ENCODE results near the gene POLA2. TPM values are rescaled to one million over a fixed set of nuclear protein-coding genes. Genes with fewer than 3 reads are reported as not detected.
A peak's percentile ranks its signal among the peaks of the same experiment; 100 is the strongest.

The POLA2 gene
- total RNA-seq, 1 experiment from 2014 or later: 39.0 TPM

- Histone ChIP-seq H3K27me3 (ENCODE audit: control insufficient read depth, insufficient read depth, low read length) (no peaks in the 10 kb centered on the region), H3K36me3 (ENCODE audit: control insufficient read depth, insufficient read depth, low read length) (peaks cover 5% of the 10 kb centered on the region; the same call in 1 of the 2 replicates), H3K27ac (ENCODE audit: low read length) (no peak overlapping the region), H3K4me1 (ENCODE audit: control insufficient read depth, insufficient read depth, low read length) (peaks cover 18% of the 10 kb centered on the region; the same call in 1 of the 2 replicates), H3K4me3 (ENCODE audit: low read depth in 2 of 2, low read length in 2 of 2) (no peak overlapping the region), H3K9me3 (ENCODE audit: control insufficient read depth, insufficient read depth, low read depth, low read length) (no peaks in the 10 kb centered on the region)
- TF ChIP-seq CTCF (IDR thresholded peaks at IDR 0.05) (peak; percentile 92), REST (IDR thresholded peaks at IDR 0.05; ENCODE audit: insufficient read depth in 1 of 2, low read depth in 2 of 2, low read length in 1 of 2) (no peak), POLR2AphosphoS5 (IDR thresholded peaks at IDR 0.05; ENCODE audit: low read depth, low read length) (peak; percentile 60; the same call in 1 of the 2 replicates)
- intact Hi-C loops (cut with micrococcal nuclease; ENCODE audit: unreplicated experiment): loop anchor here (1.0 to 2.0 kb wide), 2 partner anchors 42 to 55 kb away; no protein-coding TSS in a partner anchor
- ATAC-seq: peak; percentile 84
- BruUV-seq (replicated peaks): no TSS peak
- in situ Hi-C loops (cut with HindIII; ENCODE audit: low pct_unique_long_range_greater_than_20kb, low sequenced_read_pairs): no loop called here
- ChIA-PET POLR2A (interaction anchor here (0.6 to 2.1 kb wide), 13 partner anchors 9 to 238 kb away, joined by 3 to 21 read pairs (median 8); partner anchors contain the start of gene CDC42EP2), CTCF (interaction anchor here (0.5 to 3.0 kb wide), 29 partner anchors 9 to 476 kb away, joined by 3 to 177 read pairs (median 6); partner anchors contain the start of genes CDC42EP2, DPF2, POLA2 and SIPA1)
- no peak for DNase-seq (ENCODE audit: low read depth, low spot score)
Observed at GRCh38 chr11:65274735-65275682, 13.2 kb downstream of the POLA2 start.

GRCh38 chr11:65275906-65276305 lies 14.1 kb downstream of the POLA2 start:
- intact Hi-C loops (cut with micrococcal nuclease; ENCODE audit: unreplicated experiment): loop anchor here (1.0 to 2.0 kb wide), 2 partner anchors 41 to 54 kb away; no protein-coding TSS in a partner anchor
- peaks cover 10% of the 10 kb centered on the region; the same call in 1 of the 2 replicates for H3K36me3 ChIP-seq (ENCODE audit: control insufficient read depth, insufficient read depth, low read length)
- in situ Hi-C loops (cut with HindIII; ENCODE audit: low pct_unique_long_range_greater_than_20kb, low sequenced_read_pairs): no loop called here
- CTCF ChIA-PET: interaction anchor here (0.6 to 3.0 kb wide), 23 partner anchors 8 to 476 kb away, joined by 3 to 177 read pairs (median 7); partner anchors contain the start of genes CDC42EP2, DPF2 and SIPA1
- no TSS peak for BruUV-seq (replicated peaks)
- no peaks in the 10 kb centered on the region for H3K27me3 ChIP-seq (ENCODE audit: control insufficient read depth, insufficient read depth, low read length)
- H3K9me3 ChIP-seq (ENCODE audit: control insufficient read depth, insufficient read depth, low read depth, low read length): no peaks in the 10 kb centered on the region
- no peak for DNase-seq (ENCODE audit: low read depth, low spot score)
- H3K4me1 ChIP-seq (ENCODE audit: control insufficient read depth, insufficient read depth, low read length): peaks cover 23% of the 10 kb centered on the region; the same call in 1 of the 2 replicates
- no peak for TF ChIP-seq REST (IDR thresholded peaks at IDR 0.05; ENCODE audit: insufficient read depth in 1 of 2, low read depth in 2 of 2, low read length in 1 of 2)
- TF ChIP-seq TCF7L2 (IDR thresholded peaks at IDR 0.05; ENCODE audit: low read depth, low read length): no peak
- TF ChIP-seq POLR2AphosphoS5 (IDR thresholded peaks at IDR 0.05; ENCODE audit: low read depth, low read length): no peak
- TF ChIP-seq SIN3A (IDR thresholded peaks at IDR 0.05; ENCODE audit: borderline replicate concordance, insufficient read depth, low read depth, low read length): no peak
- no peak for TF ChIP-seq CTCF (IDR thresholded peaks at IDR 0.05)
- H3K27ac ChIP-seq (ENCODE audit: low read length): no peak overlapping the region
- POLR2A ChIA-PET: interaction anchor here (0.6 to 2.1 kb wide), 7 partner anchors 20 to 182 kb away, joined by 5 to 21 read pairs (median 14); partner anchors contain the start of gene CDC42EP2
- H3K4me3 ChIP-seq (ENCODE audit: low read depth in 2 of 2, low read length in 2 of 2): no peak overlapping the region
- no peak for ATAC-seq

Measured in Panc1 (cell line).